ENCODE data around the gene MEX3D.
A peak's percentile ranks its signal among the peaks of the same experiment; 100 is the strongest.
"Not testable (repeated sequence)": the region's sequence is repeated elsewhere in the genome, so short reads cannot be mapped to it uniquely, and the experiment has no call there.

The MEX3D gene

DNA sequence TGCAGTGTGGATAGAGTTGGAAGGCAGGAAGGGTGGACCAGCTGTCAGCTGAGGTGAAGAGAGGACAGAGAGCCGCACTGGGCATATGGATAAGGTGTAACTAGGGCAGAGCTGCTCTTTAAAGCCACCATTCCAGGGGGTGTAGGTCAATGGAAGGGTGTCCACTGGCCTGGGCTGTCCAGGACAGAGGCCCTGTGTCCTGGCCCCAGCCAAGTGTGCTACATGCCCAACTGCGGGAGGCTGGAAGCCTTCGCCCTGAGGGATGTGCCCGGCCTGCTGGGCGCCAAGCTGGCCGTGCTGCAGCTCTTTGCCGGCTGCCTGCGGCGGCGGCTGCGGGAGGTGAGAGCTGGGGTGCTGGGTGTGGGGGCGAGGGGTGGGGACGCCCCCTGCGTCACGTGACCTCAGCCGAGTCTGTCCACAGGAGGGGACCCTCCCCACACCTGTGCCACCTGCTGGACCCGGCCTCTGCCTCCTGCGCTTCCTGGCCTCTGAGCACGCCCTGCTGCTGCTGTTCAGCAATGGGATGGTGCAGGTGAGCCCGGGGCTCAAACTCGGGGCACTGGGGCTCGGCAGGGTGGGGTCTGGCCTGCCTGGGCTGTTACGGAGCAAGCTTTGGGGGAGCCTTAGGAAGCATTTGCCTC lies 34.5 kb downstream of the MEX3D start:
- Histone ChIP-seq H2AK5ac (ENCODE audit: low read depth, low read length) (peak overlapping the region; percentile 89), H2BK120ac (ENCODE audit: low read depth, low read length) (no peak overlapping the region), H3K14ac (ENCODE audit: low read length) (no peak overlapping the region), H4K8ac (ENCODE audit: low read depth, low read length) (no peak overlapping the region), H3K4ac (ENCODE audit: low read length) (no peak overlapping the region), H2BK5ac (ENCODE audit: low read length) (no peak overlapping the region), H2AFZ (ENCODE audit: low read length) (no peak overlapping the region), H2BK12ac (ENCODE audit: low read length) (no peak overlapping the region), H3K4me1 (ENCODE audit: control insufficient read depth in 2 of 2, insufficient read depth in 1 of 2, low read depth in 1 of 2, low read length in 2 of 2) (no peaks in the 10 kb centered on the region), H4K91ac (ENCODE audit: low read depth, low read length, poor library complexity) (no peak overlapping the region), H2BK15ac (ENCODE audit: low read length) (no peak overlapping the region), H3K9ac (ENCODE audit: low read depth, low read length, poor library complexity) (no peak overlapping the region), H3K9me3 (replicated peaks in 1 of 2; ENCODE audit: control insufficient read depth in 2 of 2, insufficient read depth in 1 of 2, low read depth in 1 of 2, low read length in 2 of 2) (no peaks in the 10 kb centered on the region), H3K27ac (replicated peaks; ENCODE audit: low read length) (no peak overlapping the region), H3K23ac (ENCODE audit: low read depth, low read length, poor library complexity) (peak overlapping the region; percentile 31), H3K4me3 (ENCODE audit: low read length in 2 of 2) (no peak overlapping the region), H3K27me3 (ENCODE audit: control insufficient read depth in 3 of 3, insufficient read depth in 3 of 3, low read depth in 1 of 3, low read length in 3 of 3) (peaks cover 0 to 3% (median 0%) of the 10 kb centered on the region in 3 experiments), H3K79me1 (ENCODE audit: low read depth, low read length) (no peaks in the 10 kb centered on the region), H3K18ac (ENCODE audit: low read length) (no peak overlapping the region), H3K4me2 (ENCODE audit: insufficient read depth, low read length, poor library complexity, severe bottlenecking) (no peak overlapping the region), H3K36me3 (replicated peaks in 1 of 2; ENCODE audit: control insufficient read depth in 2 of 2, insufficient read depth in 2 of 2, low read length in 2 of 2) (no peaks in the 10 kb centered on the region)
- no peak for DNase-seq (ENCODE audit: low spot score)
- no CpG with 5 or more reads among the region's 23 CpGs for WGBS, 2 donors (ENCODE audit: extremely low coverage in 2 of 2, insufficient read length in 2 of 2, insufficient replicate concordance in 1 of 2)

DNA sequence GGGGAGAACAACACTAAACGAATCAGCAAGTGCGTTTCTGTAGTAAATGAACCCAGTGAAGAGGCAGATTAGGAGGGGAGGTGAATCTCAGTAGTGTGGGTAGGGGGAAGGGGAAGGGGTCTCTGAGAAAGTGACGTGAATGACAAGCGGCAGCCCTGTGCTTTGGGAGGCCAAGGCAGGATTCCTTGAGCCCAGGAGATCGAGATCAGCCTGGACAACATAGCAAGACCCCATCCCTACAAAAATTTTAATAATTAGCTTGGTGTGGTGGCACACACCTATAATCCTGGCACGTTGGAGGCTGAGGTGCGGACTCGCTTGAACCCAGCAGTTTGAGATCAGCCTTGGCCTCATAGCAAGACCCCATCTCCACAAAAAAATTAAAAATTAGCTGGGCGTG lies 36.1 kb downstream of the MEX3D start:
- no peak overlapping the region for H3K4ac ChIP-seq (ENCODE audit: low read length)
- no peak overlapping the region for H2BK15ac ChIP-seq (ENCODE audit: low read length)
- no peak overlapping the region for H2AK5ac ChIP-seq (ENCODE audit: low read depth, low read length)
- H2BK120ac ChIP-seq (ENCODE audit: low read depth, low read length): no peak overlapping the region
- no peak overlapping the region for H4K91ac ChIP-seq (ENCODE audit: low read depth, low read length, poor library complexity)
- H2BK5ac ChIP-seq (ENCODE audit: low read length): no peak overlapping the region
- no peak overlapping the region for H3K14ac ChIP-seq (ENCODE audit: low read length)
- no peak overlapping the region for H3K4me2 ChIP-seq (ENCODE audit: insufficient read depth, low read length, poor library complexity, severe bottlenecking)
- no peak overlapping the region for H3K27ac ChIP-seq (replicated peaks; ENCODE audit: low read length)
- no peaks in the 10 kb centered on the region for H3K36me3 ChIP-seq (replicated peaks in 1 of 2; ENCODE audit: control insufficient read depth in 2 of 2, insufficient read depth in 2 of 2, low read length in 2 of 2)
- no peak overlapping the region for H3K9ac ChIP-seq (ENCODE audit: low read depth, low read length, poor library complexity)
- no peak overlapping the region for H4K8ac ChIP-seq (ENCODE audit: low read depth, low read length)
- no peaks in the 10 kb centered on the region for H3K4me1 ChIP-seq (ENCODE audit: control insufficient read depth in 2 of 2, insufficient read depth in 1 of 2, low read depth in 1 of 2, low read length in 2 of 2)
- WGBS, 2 donors (ENCODE audit: extremely low coverage in 2 of 2, insufficient read length in 2 of 2, insufficient replicate concordance in 1 of 2): no CpG with 5 or more reads among the region's 9 CpGs
- DNase-seq (ENCODE audit: low spot score): no peak
- H3K79me1 ChIP-seq (ENCODE audit: low read depth, low read length): no peaks in the 10 kb centered on the region
- peaks cover 0 to 3% (median 0%) of the 10 kb centered on the region in 3 experiments for H3K27me3 ChIP-seq (ENCODE audit: control insufficient read depth in 3 of 3, insufficient read depth in 3 of 3, low read depth in 1 of 3, low read length in 3 of 3)
- no peak overlapping the region for H3K4me3 ChIP-seq (ENCODE audit: low read length in 2 of 2)
- no peak overlapping the region for H2AFZ ChIP-seq (ENCODE audit: low read length)
- H3K9me3 ChIP-seq (replicated peaks in 1 of 2; ENCODE audit: control insufficient read depth in 2 of 2, insufficient read depth in 1 of 2, low read depth in 1 of 2, low read length in 2 of 2): no peaks in the 10 kb centered on the region
- H3K18ac ChIP-seq (ENCODE audit: low read length): no peak overlapping the region
- no peak overlapping the region for H3K23ac ChIP-seq (ENCODE audit: low read depth, low read length, poor library complexity)
- no peak overlapping the region for H2BK12ac ChIP-seq (ENCODE audit: low read length)

DNA sequence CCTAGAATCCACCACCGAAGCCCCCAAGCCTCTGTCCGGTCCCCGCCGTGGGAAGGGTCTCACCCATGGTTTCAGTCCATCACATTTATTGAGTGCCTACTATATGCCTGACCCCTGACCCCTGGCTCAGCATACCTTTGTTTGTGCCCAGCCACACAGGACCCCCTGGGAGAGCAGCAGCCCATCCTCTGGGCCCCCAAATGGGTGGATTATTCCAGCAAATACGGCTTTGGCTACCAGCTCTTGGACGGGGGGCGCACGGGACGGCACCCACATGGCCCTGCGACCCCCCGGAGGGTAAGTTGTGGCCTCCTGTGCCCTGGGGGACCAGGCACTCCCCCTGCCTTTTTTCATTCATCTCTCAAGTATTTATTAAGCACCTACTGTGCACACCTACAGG lies 36.5 kb downstream of the MEX3D start:
- no peaks in the 10 kb centered on the region for H3K4me1 ChIP-seq (ENCODE audit: control insufficient read depth in 2 of 2, insufficient read depth in 1 of 2, low read depth in 1 of 2, low read length in 2 of 2)
- no peak overlapping the region for H3K27ac ChIP-seq (replicated peaks; ENCODE audit: low read length)
- H4K8ac ChIP-seq (ENCODE audit: low read depth, low read length): no peak overlapping the region
- WGBS, 2 donors (ENCODE audit: extremely low coverage in 2 of 2, insufficient read length in 2 of 2, insufficient replicate concordance in 1 of 2): no CpG with 5 or more reads among the region's 11 CpGs
- H3K27me3 ChIP-seq (ENCODE audit: control insufficient read depth in 3 of 3, insufficient read depth in 3 of 3, low read depth in 1 of 3, low read length in 3 of 3): peaks cover 0 to 3% (median 0%) of the 10 kb centered on the region in 3 experiments
- no peak overlapping the region for H3K23ac ChIP-seq (ENCODE audit: low read depth, low read length, poor library complexity)
- H2BK15ac ChIP-seq (ENCODE audit: low read length): no peak overlapping the region
- H3K36me3 ChIP-seq (replicated peaks in 1 of 2; ENCODE audit: control insufficient read depth in 2 of 2, insufficient read depth in 2 of 2, low read length in 2 of 2): no peaks in the 10 kb centered on the region
- no peak overlapping the region for H3K18ac ChIP-seq (ENCODE audit: low read length)
- H2AFZ ChIP-seq (ENCODE audit: low read length): no peak overlapping the region
- H3K4me3 ChIP-seq (ENCODE audit: low read length in 2 of 2): no peak overlapping the region
- no peak overlapping the region for H3K4ac ChIP-seq (ENCODE audit: low read length)
- H3K9me3 ChIP-seq (replicated peaks in 1 of 2; ENCODE audit: control insufficient read depth in 2 of 2, insufficient read depth in 1 of 2, low read depth in 1 of 2, low read length in 2 of 2): no peaks in the 10 kb centered on the region
- no peak overlapping the region for H3K9ac ChIP-seq (ENCODE audit: low read depth, low read length, poor library complexity)
- no peak overlapping the region for H3K4me2 ChIP-seq (ENCODE audit: insufficient read depth, low read length, poor library complexity, severe bottlenecking)
- H4K91ac ChIP-seq (ENCODE audit: low read depth, low read length, poor library complexity): no peak overlapping the region
- H2BK5ac ChIP-seq (ENCODE audit: low read length): no peak overlapping the region
- H3K79me1 ChIP-seq (ENCODE audit: low read depth, low read length): no peaks in the 10 kb centered on the region
- no peak for DNase-seq (ENCODE audit: low spot score)
- no peak overlapping the region for H2BK120ac ChIP-seq (ENCODE audit: low read depth, low read length)
- no peak overlapping the region for H3K14ac ChIP-seq (ENCODE audit: low read length)
- H2BK12ac ChIP-seq (ENCODE audit: low read length): no peak overlapping the region
- no peak overlapping the region for H2AK5ac ChIP-seq (ENCODE audit: low read depth, low read length)

DNA sequence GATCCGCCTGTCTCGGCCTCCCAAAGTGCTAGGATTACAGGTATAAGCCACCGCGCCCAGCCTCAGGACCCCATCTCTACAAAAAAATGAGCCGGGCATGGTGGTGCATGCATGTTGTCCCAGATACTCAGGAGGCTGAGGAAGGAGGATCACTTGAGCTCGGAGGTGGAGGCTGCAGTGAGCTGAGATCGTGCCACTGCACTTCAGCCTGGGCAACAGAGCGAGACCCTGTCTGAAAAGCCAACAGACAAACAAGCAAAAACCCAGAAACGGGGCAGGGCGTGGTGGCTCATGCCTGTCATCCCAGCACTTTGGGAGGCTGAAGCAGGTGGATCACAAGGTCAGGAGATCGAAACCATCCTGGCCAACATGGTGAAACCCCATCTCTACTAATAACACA lies 37.3 kb downstream of the MEX3D start:
- H3K23ac ChIP-seq (ENCODE audit: low read depth, low read length, poor library complexity); H2BK120ac ChIP-seq (ENCODE audit: low read depth, low read length); H3K27ac ChIP-seq (replicated peaks; ENCODE audit: low read length); DNase-seq (ENCODE audit: low spot score); H3K79me1 ChIP-seq (ENCODE audit: low read depth, low read length); H4K91ac ChIP-seq (ENCODE audit: low read depth, low read length, poor library complexity); H2BK5ac ChIP-seq (ENCODE audit: low read length); H3K36me3 ChIP-seq (replicated peaks in 1 of 2; ENCODE audit: control insufficient read depth in 2 of 2, insufficient read depth in 2 of 2, low read length in 2 of 2); H3K4ac ChIP-seq (ENCODE audit: low read length); H3K9ac ChIP-seq (ENCODE audit: low read depth, low read length, poor library complexity); H3K4me3 ChIP-seq (ENCODE audit: low read length in 2 of 2); H4K8ac ChIP-seq (ENCODE audit: low read depth, low read length); H3K14ac ChIP-seq (ENCODE audit: low read length); H3K4me1 ChIP-seq (ENCODE audit: control insufficient read depth in 2 of 2, insufficient read depth in 1 of 2, low read depth in 1 of 2, low read length in 2 of 2); H3K27me3 ChIP-seq (ENCODE audit: control insufficient read depth in 3 of 3, insufficient read depth in 3 of 3, low read depth in 1 of 3, low read length in 3 of 3); H3K9me3 ChIP-seq (replicated peaks in 1 of 2; ENCODE audit: control insufficient read depth in 2 of 2, insufficient read depth in 1 of 2, low read depth in 1 of 2, low read length in 2 of 2); H2BK15ac ChIP-seq (ENCODE audit: low read length); H3K18ac ChIP-seq (ENCODE audit: low read length); H2AFZ ChIP-seq (ENCODE audit: low read length); H3K4me2 ChIP-seq (ENCODE audit: insufficient read depth, low read length, poor library complexity, severe bottlenecking); H2AK5ac ChIP-seq (ENCODE audit: low read depth, low read length); H2BK12ac ChIP-seq (ENCODE audit: low read length): not testable (repeated sequence)
- no CpG with 5 or more reads among the region's 11 CpGs for WGBS, 2 donors (ENCODE audit: extremely low coverage in 2 of 2, insufficient read length in 2 of 2, insufficient replicate concordance in 1 of 2)
